GM23248 (cell line): ENCODE results near the gene SNX22.

ENCODE experiments used
- EZH2 ChIP-seq: fragments of 200-600 bp; sonication (generic); IDR thresholded peaks from 2 replicates; pipeline ENCODE4 v1.6.1; 2018; ENCODE audit warnings: antibody characterized with exemption, mild to moderate bottlenecking; ENCODE audit not compliant: insufficient read depth, poor library complexity, severe bottlenecking
- EZH2phosphoT487 ChIP-seq: fragments of 200-600 bp; sonication (generic); IDR thresholded peaks from 2 replicates; pipeline ENCODE4 v1.6.1; 2018; ENCODE audit warnings: antibody characterized with exemption, moderate library complexity, mild to moderate bottlenecking, low read depth; ENCODE audit not compliant: insufficient read depth

- TF ChIP-seq EZH2phosphoT487: no peak
- no peak for TF ChIP-seq EZH2
Observed at GRCh38 chr15:64131547-64131946, 20.0 kb upstream of the SNX22 start.
